Measurements from ENCODE around the gene APOBEC3C. TPM values are rescaled to one million over a fixed set of nuclear protein-coding genes. Genes with fewer than 3 reads are reported as not detected.

Gene APOBEC3C
- total RNA-seq, 3 donors from 2014 or later (not counting 1 experiment from before 2014, with no cell fraction given) = 144 to 168 (median 155) TPM

- H3K36me3 ChIP-seq (ENCODE audit: control insufficient read depth, insufficient read depth, low read length) = no peaks in the 10 kb centered on the region
- Mint-ChIP-seq H3K4me1 (peaks cover 0 to 6% of the 10 kb centered on the region in 2 donors), H3K27me3 (ENCODE audit: low read depth in 2 of 2) (peaks cover 0 to 10% of the 10 kb centered on the region in 2 donors), H3K4me3 (no peak overlapping the region), H3K9me3 (no peaks in the 10 kb centered on the region), H3K27ac (no peak overlapping the region), H3K36me3 (no peaks in the 10 kb centered on the region)
- no peak for ATAC-seq
- H3K9me3 ChIP-seq (ENCODE audit: control insufficient read depth, insufficient read depth, low read length) = no peaks in the 10 kb centered on the region
- H3K4me1 ChIP-seq (ENCODE audit: control insufficient read depth, insufficient read depth, low read length) = peaks cover 32% of the 10 kb centered on the region
- H3K4me3 ChIP-seq (ENCODE audit: low read length) = no peak overlapping the region
- DNase-seq = no peak
- WGBS (ENCODE audit: insufficient coverage) = 88% methylated on average over 5 of the region's 5 CpGs
- H3K27ac ChIP-seq (ENCODE audit: low read length) = no peak overlapping the region
- intact Hi-C loops (cut with micrococcal nuclease) = no loop called here
- H3K27me3 ChIP-seq (ENCODE audit: control insufficient read depth, insufficient read depth, low read length) = no peaks in the 10 kb centered on the region
- TF ChIP-seq, protein P1, sequence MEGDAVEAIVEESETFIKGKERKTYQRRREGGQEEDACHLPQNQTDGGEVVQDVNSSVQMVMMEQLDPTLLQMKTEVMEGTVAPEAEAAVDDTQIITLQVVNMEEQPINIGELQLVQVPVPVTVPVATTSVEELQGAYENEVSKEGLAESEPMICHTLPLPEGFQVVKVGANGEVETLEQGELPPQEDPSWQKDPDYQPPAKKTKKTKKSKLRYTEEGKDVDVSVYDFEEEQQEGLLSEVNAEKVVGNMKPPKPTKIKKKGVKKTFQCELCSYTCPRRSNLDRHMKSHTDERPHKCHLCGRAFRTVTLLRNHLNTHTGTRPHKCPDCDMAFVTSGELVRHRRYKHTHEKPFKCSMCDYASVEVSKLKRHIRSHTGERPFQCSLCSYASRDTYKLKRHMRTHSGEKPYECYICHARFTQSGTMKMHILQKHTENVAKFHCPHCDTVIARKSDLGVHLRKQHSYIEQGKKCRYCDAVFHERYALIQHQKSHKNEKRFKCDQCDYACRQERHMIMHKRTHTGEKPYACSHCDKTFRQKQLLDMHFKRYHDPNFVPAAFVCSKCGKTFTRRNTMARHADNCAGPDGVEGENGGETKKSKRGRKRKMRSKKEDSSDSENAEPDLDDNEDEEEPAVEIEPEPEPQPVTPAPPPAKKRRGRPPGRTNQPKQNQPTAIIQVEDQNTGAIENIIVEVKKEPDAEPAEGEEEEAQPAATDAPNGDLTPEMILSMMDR (IDR thresholded peaks at IDR 0.05) = no peak
Observed at GRCh38 chr22:38971202-38971601, 42.9 kb upstream of the APOBEC3C start.

DNA sequence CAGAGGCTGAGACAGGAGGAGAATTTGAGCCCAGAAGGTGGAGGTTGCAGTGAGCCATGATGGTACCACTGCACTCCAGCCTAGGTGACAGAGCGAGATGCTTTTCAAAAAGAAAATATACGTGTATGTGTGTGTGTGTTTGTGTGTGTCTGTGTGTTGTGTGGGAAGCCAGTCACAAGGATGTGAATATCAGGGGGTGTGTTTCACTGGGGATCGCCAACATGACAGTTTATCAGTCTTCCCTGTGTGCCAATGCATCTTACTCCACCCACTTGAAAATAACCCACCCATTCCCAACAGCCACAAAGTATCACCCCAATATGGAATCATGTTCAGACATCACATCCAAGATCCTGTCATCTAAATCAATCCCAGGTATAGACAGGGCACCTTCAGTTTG lies 42.3 kb upstream of the APOBEC3C start:
- intact Hi-C loops (cut with micrococcal nuclease) = no loop called here
- H3K4me1 Mint-ChIP-seq = peaks cover 0 to 6% of the 10 kb centered on the region in 2 donors
- TF ChIP-seq, protein P1 (IDR thresholded peaks at IDR 0.05) = no peak
- 93% methylated on average over 3 of the region's 3 CpGs for WGBS (ENCODE audit: insufficient coverage)
- no peak overlapping the region for H3K4me3 Mint-ChIP-seq
- H3K27me3 Mint-ChIP-seq (ENCODE audit: low read depth in 2 of 2) = peaks cover 0 to 10% of the 10 kb centered on the region in 2 donors
- H3K27ac ChIP-seq (ENCODE audit: low read length) = no peak overlapping the region
- no peaks in the 10 kb centered on the region for H3K36me3 Mint-ChIP-seq
- no peaks in the 10 kb centered on the region for H3K9me3 ChIP-seq (ENCODE audit: control insufficient read depth, insufficient read depth, low read length)
- H3K4me3 ChIP-seq (ENCODE audit: low read length) = no peak overlapping the region
- H3K27ac Mint-ChIP-seq = no peak overlapping the region
- no peaks in the 10 kb centered on the region for H3K9me3 Mint-ChIP-seq
- no peak for ATAC-seq
- no peaks in the 10 kb centered on the region for H3K36me3 ChIP-seq (ENCODE audit: control insufficient read depth, insufficient read depth, low read length)
- H3K27me3 ChIP-seq (ENCODE audit: control insufficient read depth, insufficient read depth, low read length) = no peaks in the 10 kb centered on the region
- DNase-seq = no peak
- peaks cover 26% of the 10 kb centered on the region for H3K4me1 ChIP-seq (ENCODE audit: control insufficient read depth, insufficient read depth, low read length)

DNA sequence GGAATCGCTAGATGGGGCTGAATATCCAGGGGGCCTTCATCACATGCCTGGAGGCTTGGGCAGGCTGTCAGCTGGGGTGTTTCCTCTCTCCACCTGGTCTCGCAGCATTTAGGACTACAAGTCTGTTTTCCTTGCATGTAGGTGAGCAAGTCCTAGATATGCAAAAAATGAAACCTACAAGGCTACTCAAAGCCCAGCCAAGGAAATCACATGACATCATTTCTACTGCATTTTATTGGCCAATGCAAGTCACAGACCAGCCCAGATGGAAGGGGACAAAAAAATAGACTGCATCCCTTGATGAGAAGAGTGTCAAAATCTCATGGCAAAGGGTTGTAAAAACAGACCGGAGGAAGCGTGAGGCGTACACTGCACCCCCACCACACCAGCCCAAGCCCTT lies 41.5 kb upstream of the APOBEC3C start:
- H3K27ac Mint-ChIP-seq = no peak overlapping the region
- intact Hi-C loops (cut with micrococcal nuclease) = no loop called here
- no peaks in the 10 kb centered on the region for H3K27me3 ChIP-seq (ENCODE audit: control insufficient read depth, insufficient read depth, low read length)
- ATAC-seq (no peak), DNase-seq (no peak)
- H3K4me1 ChIP-seq (ENCODE audit: control insufficient read depth, insufficient read depth, low read length) = peaks cover 19% of the 10 kb centered on the region
- H3K4me3 ChIP-seq (ENCODE audit: low read length) = no peak overlapping the region
- H3K36me3 Mint-ChIP-seq = no peaks in the 10 kb centered on the region
- 93% methylated on average over 4 of the region's 5 CpGs for WGBS (ENCODE audit: insufficient coverage)
- H3K9me3 Mint-ChIP-seq = no peaks in the 10 kb centered on the region
- H3K36me3 ChIP-seq (ENCODE audit: control insufficient read depth, insufficient read depth, low read length) = no peaks in the 10 kb centered on the region
- H3K4me1 Mint-ChIP-seq = peaks cover 0 to 5% of the 10 kb centered on the region in 2 donors
- peaks cover 0 to 10% of the 10 kb centered on the region in 2 donors for H3K27me3 Mint-ChIP-seq (ENCODE audit: low read depth in 2 of 2)
- H3K9me3 ChIP-seq (ENCODE audit: control insufficient read depth, insufficient read depth, low read length) = no peaks in the 10 kb centered on the region
- TF ChIP-seq, protein P1 (IDR thresholded peaks at IDR 0.05) = no peak
- H3K27ac ChIP-seq (ENCODE audit: low read length) = no peak overlapping the region
- H3K4me3 Mint-ChIP-seq = no peak overlapping the region

Measured in natural killer cell (primary cell).